Skeletal muscle satellite cell (primary cell): ENCODE data around the gene BLOC1S3.

ENCODE experiments used
- H3K27me3 ChIP-seq: 2 replicates; pipeline ENCODE4 v1.7.0; 2013; ENCODE audit warnings: low read length; ENCODE audit not compliant: control insufficient read depth, insufficient read depth
- H3K36me3 ChIP-seq: 2 replicates; pipeline ENCODE4 v1.7.0; 2013; ENCODE audit warnings: mild to moderate bottlenecking, control low read depth, low read length; ENCODE audit not compliant: insufficient read depth
- H3K4me1 ChIP-seq: 2 replicates; pipeline ENCODE4 v1.7.0; 2013; ENCODE audit warnings: low read length; ENCODE audit not compliant: control insufficient read depth, insufficient read depth
- H3K4me2 ChIP-seq: 2 replicates; pipeline ENCODE4 v1.7.0; 2013; ENCODE audit warnings: mild to moderate bottlenecking, low read length
- H3K4me3 ChIP-seq: 2 replicates; pipeline ENCODE4 v1.7.0; 2013; ENCODE audit warnings: low read length
- H3K9ac ChIP-seq: 2 replicates; pipeline ENCODE4 v1.7.0; 2013; ENCODE audit warnings: mild to moderate bottlenecking, low read depth, low read length, moderate library complexity
- H3K9me3 ChIP-seq: replicated peaks from 2 replicates; pipeline ENCODE4 v1.7.0; 2013; ENCODE audit warnings: mild to moderate bottlenecking, control low read depth, low read length

The BLOC1S3 gene

DNA sequence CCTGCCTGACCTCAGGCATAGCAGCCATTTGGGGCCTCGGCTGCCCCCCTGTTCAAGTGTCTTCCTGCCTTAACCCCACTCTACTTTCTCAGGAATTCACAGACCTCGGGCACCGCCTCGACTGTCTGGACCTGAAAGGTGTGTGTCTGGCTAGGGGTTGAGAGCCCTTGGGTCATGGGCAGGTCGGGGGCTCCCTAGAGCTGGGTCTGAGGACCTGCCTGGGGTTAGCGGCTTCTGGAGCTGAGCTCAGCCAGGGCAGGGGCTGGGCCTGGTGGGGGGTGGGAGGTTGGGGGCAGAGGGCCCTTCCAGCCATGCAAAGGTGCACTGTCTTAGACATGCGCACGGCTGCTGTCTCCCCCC lies 38.5 kb upstream of the BLOC1S3 start:
- Histone ChIP-seq H3K27me3 (no peaks in the 10 kb centered on the region), H3K9ac (no peak overlapping the region), H3K4me1 (peaks cover 14% of the 10 kb centered on the region), H3K36me3 (peaks cover 25% of the 10 kb centered on the region), H3K4me2 (no peak overlapping the region), H3K4me3 (no peak overlapping the region), H3K9me3 (no peaks in the 10 kb centered on the region)

DNA sequence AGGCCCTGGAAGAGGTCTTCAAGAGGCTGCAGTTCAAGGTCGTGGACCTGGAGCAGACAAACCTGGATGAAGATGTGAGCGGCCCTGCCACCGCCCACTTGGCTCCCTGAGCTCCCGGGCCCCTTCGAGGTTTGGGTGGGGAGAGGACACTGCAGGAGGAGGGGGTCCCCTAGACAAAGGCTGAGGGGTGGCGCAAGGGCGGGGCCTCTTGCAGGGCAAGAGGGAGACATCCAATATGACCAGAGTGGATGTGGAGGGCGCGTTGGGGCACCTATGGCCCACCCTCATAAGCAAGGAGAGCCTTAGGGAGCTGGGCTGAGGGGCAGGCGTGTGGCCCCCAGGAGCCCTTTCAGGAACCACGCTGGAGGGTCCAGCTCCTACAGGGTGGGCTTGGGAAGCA lies 38.1 kb upstream of the BLOC1S3 start:
- peaks cover 14% of the 10 kb centered on the region for H3K4me1 ChIP-seq

DNA sequence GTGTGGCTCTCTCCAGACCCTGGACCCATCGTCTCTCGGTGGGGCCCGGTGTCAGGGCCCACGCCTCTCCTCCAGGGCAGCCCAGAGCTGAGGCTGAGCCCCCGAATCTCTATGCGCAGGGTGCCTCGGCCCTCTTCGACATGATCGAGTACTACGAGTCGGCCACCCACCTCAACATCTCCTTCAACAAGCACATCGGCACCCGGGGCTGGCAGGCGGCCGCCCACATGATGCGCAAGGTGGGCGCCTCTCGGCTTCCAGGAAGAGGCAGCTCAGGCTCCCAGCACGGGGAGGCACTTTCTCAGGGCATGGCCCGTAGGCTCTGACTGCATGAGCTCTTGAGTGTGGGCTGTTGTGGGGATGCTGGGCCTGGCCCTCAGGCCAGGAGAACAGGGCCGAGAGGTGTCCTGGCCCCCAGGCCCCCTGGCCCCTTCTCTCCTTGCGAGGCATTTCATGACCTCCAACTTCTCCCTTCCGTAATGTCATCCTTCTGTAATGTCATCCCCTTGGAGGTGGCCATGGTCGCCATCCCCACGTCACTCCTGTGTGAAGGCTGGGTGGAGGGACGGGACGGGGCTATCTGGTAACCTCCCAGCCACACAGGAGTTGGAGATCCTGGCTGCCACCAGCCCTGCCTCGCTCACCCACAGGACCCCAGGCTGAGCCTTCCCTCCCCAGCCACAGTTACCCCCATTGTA lies 37.2 kb upstream of the BLOC1S3 start:
- Histone ChIP-seq H3K4me2 (no peak overlapping the region), H3K27me3 (no peaks in the 10 kb centered on the region), H3K9ac (no peak overlapping the region)

More for the DNA sequence above, 38.1 kb upstream of the BLOC1S3 start:
- Histone ChIP-seq H3K9ac (no peak overlapping the region), H3K36me3 (peaks cover 29% of the 10 kb centered on the region), H3K27me3 (no peaks in the 10 kb centered on the region), H3K4me2 (no peak overlapping the region), H3K4me3 (no peak overlapping the region), H3K9me3 (no peaks in the 10 kb centered on the region)

DNA sequence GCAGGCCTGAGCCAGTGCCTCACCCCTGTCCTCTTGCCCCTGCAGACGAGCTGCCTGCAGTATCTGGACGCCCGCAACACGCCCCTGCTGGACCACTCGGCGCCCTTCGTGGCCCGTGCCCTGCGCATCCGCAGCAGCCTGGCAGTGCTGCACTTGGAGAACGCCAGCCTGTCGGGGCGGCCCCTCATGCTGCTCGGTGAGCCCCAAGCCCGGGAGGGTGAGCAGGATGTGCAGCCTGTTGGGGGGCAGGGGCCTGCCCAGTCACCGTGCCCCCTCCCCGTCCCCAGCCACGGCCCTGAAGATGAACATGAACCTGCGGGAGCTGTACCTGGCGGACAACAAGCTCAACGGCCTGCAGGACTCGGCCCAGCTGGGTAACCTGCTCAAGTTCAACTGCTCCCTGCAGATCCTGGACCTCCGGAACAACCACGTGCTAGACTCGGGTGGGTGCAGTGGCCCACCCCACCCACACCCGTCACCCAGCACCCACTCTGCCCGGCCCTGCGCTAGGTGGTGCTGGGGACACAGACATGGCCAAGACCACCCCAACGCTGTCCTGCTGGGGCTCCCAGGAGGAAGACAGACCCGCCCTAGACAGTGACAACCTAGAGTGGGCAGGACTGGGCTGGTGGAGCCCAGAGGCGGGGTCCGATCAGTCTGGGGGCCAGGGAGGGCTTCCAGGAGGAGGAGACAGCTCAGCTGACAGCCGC lies 36.4 kb upstream of the BLOC1S3 start:
- no peak overlapping the region for H3K9ac ChIP-seq
- H3K27me3 ChIP-seq, result no peaks in the 10 kb centered on the region
- H3K9me3 ChIP-seq, result no peaks in the 10 kb centered on the region
- no peak overlapping the region for H3K4me2 ChIP-seq
- no peak overlapping the region for H3K4me3 ChIP-seq
- peaks cover 39% of the 10 kb centered on the region for H3K36me3 ChIP-seq
- peaks cover 2% of the 10 kb centered on the region for H3K4me1 ChIP-seq

More for the DNA sequence above, 37.2 kb upstream of the BLOC1S3 start:
- no peaks in the 10 kb centered on the region for H3K9me3 ChIP-seq
- H3K36me3 ChIP-seq, result peaks cover 34% of the 10 kb centered on the region
- peaks cover 10% of the 10 kb centered on the region for H3K4me1 ChIP-seq
- no peak overlapping the region for H3K4me3 ChIP-seq

DNA sequence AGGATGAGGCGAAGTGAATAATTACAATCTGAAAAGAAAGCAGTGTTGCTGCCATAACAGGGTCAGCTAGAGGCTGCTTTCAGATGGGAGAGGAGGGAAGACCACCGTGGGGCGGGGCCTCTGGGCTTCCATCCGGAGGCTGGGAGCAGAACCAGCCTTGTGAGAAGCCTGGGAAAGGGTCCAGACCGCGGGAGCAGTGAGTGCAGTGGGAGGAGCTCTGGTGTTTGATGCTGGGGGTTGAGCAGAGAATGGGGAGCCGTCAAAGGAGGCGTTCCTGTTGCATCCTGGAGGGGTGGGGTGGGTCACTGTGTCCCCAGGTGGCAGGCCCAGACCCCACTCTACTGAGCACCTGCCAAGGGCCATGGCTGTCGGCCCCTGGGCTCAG lies 35.9 kb upstream of the BLOC1S3 start:
- Histone ChIP-seq H3K4me2 (no peak overlapping the region), H3K9me3 (no peaks in the 10 kb centered on the region), H3K4me1 (no peaks in the 10 kb centered on the region), H3K27me3 (no peaks in the 10 kb centered on the region), H3K9ac (no peak overlapping the region), H3K4me3 (no peak overlapping the region), H3K36me3 (peaks cover 39% of the 10 kb centered on the region)

DNA sequence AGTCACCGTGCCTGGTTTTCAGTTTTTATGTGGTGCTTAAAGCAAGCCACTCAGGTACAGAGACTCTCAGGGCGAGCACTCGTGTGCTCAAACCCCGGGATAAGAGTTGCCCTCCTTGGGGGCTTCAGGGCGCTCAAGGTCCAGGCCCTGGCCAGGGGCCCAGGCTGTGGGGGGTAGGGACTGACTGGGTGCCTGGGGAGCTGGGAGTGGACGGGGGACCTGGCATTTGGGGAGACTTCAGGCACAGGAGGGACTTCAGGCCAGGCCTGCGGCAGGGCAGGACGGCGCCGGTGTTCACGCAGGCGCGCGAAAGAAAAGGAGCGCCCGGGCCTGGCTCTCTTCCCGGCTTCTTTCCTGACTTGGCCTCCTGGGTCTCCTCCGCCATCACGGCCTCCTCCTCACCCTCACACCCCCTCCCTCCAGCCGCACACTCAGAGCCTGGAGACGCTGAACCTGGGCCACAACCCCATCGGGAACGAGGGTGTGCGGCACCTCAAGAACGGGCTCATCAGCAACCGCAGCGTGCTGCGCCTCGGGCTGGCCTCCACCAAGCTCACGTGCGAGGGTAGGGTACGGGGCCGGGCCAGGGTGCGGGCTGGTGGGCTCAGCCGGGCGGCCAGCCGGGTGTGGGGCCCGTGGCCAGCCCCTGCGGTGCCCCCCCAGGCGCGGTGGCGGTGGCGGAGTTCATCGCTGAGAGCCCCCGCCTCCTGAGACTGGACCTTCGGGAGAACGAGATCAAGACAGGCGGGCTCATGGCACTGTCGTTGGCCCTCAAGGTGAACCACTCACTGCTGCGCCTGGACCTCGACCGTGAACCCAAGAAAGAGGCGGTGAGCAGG lies 33.9 kb upstream of the BLOC1S3 start:
- Histone ChIP-seq H3K4me1 (no peaks in the 10 kb centered on the region), H3K9ac (no peak overlapping the region), H3K4me3 (no peak overlapping the region), H3K27me3 (no peaks in the 10 kb centered on the region), H3K36me3 (peaks cover 39% of the 10 kb centered on the region), H3K4me2 (no peak overlapping the region), H3K9me3 (no peaks in the 10 kb centered on the region)

DNA sequence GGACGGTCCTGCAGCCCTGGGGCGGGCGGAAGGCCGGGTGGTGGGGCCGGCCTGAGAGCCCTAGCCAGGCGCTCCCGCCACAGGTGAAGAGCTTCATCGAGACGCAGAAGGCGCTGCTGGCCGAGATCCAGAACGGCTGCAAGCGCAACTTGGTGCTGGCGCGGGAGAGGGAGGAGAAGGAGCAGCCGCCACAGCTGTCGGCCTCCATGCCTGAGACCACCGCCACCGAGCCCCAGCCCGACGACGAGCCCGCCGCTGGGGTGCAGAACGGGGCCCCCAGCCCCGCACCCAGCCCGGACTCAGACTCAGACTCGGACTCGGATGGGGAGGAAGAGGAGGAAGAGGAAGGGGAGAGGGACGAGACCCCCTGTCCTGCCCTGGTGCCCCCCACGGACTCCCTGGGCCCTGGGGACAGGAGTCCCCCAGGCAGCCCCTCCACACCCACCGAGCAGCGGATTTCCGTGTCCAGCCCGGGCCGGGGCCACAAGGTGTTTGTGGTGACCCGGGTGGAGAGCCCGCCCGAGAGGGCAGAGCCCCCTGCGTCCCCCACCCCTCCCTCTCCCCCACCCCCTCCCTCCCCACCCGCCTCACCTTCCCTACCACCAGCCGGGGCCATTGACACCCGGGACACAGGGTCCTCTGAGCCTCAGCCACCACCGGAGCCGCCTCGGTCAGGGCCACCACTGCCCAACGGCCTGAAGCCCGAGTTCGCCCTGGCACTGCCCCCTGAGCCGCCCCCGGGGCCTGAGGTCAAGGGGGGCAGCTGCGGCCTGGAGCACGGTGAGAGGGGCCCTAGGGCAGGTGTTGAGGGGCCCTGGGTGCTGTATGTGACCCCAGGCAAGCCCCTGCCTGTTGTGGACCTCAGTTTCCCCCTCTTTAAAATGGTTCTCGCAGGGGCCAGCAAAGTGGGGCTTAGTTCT lies 33.1 kb upstream of the BLOC1S3 start:
- H3K36me3 ChIP-seq, result peaks cover 39% of the 10 kb centered on the region
- H3K9ac ChIP-seq, result no peak overlapping the region
- no peak overlapping the region for H3K4me2 ChIP-seq
- no peak overlapping the region for H3K4me3 ChIP-seq
- no peaks in the 10 kb centered on the region for H3K27me3 ChIP-seq
- no peaks in the 10 kb centered on the region for H3K4me1 ChIP-seq
- no peaks in the 10 kb centered on the region for H3K9me3 ChIP-seq

DNA sequence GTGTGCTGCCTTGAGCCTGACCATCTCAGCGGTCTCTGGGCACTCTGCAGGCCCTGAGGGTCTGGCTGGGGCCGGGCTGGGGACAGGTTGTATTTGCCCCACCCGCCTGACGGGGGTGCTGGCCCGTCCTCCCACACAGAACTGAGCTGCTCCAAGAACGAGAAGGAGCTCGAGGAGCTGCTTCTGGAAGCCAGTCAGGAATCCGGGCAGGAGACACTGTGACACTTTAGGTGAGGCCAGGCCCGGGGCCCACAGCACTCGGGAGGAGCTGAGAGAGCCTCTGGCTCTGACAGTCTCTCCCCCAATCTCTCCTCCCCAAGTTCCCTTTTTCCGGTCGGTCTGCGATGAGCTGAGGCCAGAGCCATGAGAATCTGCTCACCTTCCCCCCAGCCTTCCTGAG lies 32.3 kb upstream of the BLOC1S3 start:
- H3K36me3 ChIP-seq, result peaks cover 33% of the 10 kb centered on the region
- H3K27me3 ChIP-seq, result peaks cover 2% of the 10 kb centered on the region
- no peaks in the 10 kb centered on the region for H3K4me1 ChIP-seq
- H3K4me3 ChIP-seq, result no peak overlapping the region
- H3K9ac ChIP-seq, result no peak overlapping the region
- no peak overlapping the region for H3K4me2 ChIP-seq
- H3K9me3 ChIP-seq, result no peaks in the 10 kb centered on the region

DNA sequence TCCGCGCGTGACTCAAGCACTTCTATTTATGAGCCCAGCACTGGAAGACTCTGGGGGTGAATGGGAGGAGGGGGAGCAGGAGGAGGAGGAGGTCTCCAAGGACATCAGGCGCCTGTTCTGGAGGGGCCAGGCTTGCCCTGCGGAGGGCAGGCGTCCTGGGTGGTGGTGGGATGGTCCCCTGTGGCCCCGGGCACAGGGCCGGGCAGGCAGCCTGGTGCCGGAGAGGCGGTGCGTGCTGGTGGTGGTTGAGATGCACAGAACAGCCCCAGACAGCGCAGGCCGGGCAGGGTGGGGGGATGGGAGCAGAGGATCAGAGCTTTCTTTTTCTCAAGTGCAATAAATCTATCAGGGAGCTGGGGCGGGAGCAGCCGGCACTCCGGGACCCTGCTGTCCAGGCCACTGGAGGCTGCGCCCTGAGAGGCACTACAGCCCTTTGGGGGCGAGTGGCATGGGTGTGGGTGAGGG lies 31.8 kb upstream of the BLOC1S3 start:
- no peaks in the 10 kb centered on the region for H3K9me3 ChIP-seq
- H3K27me3 ChIP-seq, result peaks cover 8% of the 10 kb centered on the region
- H3K36me3 ChIP-seq, result peaks cover 28% of the 10 kb centered on the region
- no peak overlapping the region for H3K4me2 ChIP-seq
- H3K4me3 ChIP-seq, result no peak overlapping the region
- H3K9ac ChIP-seq, result no peak overlapping the region
- H3K4me1 ChIP-seq, result peaks cover 5% of the 10 kb centered on the region

DNA sequence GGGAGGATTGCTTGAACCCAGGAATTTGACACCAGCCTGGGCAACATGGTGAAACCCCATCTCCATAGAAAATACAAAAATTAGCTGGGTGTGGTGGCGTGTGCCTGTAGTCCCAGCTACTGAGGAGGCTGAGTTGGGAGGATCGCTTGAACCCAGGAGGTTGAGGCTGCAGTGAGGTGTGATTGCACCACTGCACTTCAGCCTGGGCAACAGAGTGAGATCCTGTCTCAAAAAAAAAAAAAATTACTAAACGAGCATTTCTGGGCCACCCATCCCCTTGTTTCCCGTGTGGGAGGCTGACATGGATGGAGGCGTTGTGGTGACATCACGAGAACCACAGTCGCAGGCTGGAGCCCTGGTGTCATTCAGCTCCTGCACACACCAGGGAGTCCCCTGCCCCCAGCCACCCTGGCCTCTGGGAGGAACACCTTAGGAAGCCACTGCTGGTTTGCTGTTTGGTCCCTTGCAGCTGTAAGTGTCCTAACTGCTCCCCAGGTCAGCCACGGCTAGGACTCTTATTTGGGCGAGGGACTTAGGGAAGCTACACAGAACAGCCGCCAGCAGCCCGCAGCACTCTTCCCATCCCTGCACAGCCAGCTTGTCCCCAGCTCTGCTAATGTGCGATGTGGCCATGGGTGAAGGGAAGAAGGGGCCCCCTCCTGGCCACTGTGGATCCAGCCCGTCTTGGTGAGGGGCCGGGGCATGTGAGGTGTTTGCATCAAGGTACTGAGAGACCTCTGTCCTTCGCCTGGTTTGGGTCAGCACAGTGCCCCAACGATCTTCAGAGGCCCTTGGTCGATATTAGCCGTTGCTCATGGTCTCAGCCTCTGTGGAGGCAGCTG lies 30.5 kb upstream of the BLOC1S3 start:
- Histone ChIP-seq H3K4me3 (no peak overlapping the region), H3K9me3 (no peaks in the 10 kb centered on the region), H3K4me2 (no peak overlapping the region), H3K27me3 (peaks cover 20% of the 10 kb centered on the region), H3K9ac (no peak overlapping the region), H3K4me1 (peaks cover 18% of the 10 kb centered on the region), H3K36me3 (peaks cover 20% of the 10 kb centered on the region)
